NCI-H2227 (cell line): Measurements from ENCODE around the gene CTTN.

Experiments used
- DNase-seq: peaks from one replicate; lab custom pipeline; 2025; ENCODE audit not compliant: unreplicated experiment; lab: John Stamatoyannopoulos, UW

The CTTN gene

DNA sequence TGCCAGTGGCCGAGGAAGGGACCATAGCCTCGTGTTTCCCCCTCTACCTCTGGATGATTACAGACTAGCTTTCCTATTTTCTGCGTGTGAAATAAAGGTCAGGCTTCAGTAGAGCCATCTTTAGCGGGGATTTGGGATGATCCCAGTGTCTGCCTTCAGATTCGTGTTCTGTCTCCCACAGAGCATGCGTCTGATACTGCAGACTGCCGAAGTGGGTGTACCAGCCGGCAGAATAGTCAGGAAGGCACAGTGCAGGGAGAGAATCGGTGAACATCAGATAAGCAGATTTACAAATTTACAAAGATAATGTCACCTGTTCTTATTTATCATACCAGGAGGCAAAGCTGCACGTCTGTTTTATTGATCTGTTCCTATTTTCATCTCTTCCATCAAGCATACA is 11.1 kb downstream of the CTTN start:
- DNase-seq = no peak

GRCh38 chr11:70409871-70410270 is 11.5 kb downstream of the CTTN start:
- DNase-seq = no peak

DNA sequence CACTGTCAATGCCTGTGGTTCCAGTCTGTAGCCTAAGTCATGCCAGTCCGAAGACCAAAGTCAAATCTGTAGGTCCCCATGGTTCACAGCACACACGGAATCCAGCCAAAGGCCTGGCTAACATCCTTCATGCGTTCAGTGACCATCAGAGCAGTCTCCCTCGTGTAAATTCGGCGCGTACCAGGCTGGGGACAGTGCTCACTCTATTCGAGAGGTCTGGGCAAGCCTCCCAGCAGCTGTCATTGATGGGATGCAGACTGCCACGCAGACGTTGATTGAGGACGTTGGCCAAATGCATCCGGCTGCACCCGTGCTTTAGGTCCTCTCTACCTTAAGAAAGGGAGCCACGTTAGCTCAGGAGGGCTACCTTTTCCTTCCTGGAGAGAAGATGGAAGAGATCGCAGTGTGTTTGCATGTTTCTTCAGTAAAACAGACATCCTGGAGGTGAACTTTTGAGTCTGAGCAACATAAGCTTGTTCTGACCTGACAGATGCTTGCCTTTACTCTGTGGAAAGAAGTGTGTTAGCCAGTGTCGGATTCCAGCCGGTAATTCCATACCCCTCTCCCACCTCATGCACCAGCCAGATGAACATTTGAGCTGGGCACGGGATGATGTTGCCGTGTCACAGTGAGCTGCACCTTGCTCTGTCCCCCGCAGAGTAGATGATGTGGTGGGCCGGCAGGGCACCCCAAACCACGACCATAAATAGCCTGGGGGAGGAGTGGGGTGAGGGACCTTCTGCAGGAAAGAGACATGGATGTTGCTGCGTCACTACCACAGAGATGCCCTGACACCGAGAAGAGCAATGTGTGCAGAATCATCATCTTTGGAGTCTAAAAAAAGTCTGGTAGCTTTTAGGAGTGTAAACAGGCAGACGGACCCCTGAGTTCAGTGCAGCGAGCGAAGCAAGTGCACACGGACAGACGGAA is 12.2 kb downstream of the CTTN start:
- no peak for DNase-seq

DNA sequence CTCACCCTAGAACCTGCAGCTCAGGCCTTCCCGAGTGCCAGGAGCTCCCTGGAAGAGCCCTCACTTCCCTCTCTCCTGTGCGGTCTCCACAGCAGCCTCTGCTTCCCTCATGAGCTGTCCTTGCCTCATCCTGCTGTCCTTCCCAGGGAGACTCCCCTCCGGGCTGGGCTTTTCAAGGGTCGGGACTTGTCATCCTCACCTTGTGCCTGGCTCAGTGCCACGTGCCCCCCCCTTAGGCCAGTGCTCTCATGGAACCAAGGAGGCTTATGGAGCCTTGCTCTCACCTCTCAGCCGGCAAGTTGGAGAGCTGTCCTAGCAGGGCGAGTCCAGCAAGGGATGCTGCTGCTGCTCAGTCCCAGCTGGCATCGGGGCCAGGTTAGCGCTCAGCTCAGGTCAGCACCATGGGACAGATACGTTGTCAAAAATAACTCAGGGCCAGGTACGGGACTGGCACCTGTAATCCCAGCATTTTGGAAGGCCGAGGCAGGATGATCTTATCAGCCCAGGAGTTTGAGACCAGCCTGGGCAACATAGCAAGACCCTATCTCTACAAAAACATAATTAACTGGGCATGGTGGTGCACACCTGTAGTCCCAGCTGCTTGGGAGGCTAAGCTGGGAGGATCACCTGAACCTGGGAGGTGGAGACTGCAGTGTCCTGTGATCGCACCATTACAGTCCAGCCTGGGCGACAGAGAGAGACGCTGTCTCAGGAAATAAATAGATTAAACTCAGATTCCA is 13.6 kb downstream of the CTTN start:
- no peak for DNase-seq

DNA sequence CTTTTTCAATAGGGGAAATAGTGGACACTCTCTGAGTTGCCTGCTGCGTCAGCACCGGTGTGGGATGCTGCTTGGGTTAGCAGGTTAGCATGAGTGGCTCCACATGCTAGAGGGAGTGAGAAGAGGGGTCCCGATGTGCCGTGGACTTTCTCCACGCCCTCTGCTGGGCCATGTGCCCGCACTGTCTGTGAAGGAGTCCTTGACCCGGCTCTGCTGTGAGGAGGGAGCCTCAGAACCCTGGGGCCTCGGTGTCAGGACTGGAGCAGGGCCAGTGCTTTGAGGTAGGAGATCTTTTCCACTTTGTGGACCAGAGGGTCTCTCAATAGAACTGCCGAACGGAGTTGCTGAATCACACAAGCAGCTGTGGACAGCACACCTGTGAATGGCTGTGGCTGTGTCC is 14.8 kb downstream of the CTTN start:
- DNase-seq = no peak

GRCh38 chr11:70414341-70415100 is 16.2 kb downstream of the CTTN start:
- DNase-seq = no peak

GRCh38 chr11:70415191-70415590 is 16.9 kb downstream of the CTTN start:
- no peak for DNase-seq

GRCh38 chr11:70415642-70416395 is 17.5 kb downstream of the CTTN start:
- no peak for DNase-seq

GRCh38 chr11:70416881-70417280 is 18.6 kb downstream of the CTTN start:
- DNase-seq = no peak

GRCh38 chr11:70418130-70418529 is 19.8 kb downstream of the CTTN start:
- DNase-seq = no peak

GRCh38 chr11:70419307-70420007 is 21.1 kb downstream of the CTTN start:
- DNase-seq = no peak

- no peak for DNase-seq
Observed at GRCh38 chr11:70420008-70420464, 21.7 kb downstream of the CTTN start.

GRCh38 chr11:70420496-70420895 is 22.2 kb downstream of the CTTN start:
- DNase-seq = no peak

DNA sequence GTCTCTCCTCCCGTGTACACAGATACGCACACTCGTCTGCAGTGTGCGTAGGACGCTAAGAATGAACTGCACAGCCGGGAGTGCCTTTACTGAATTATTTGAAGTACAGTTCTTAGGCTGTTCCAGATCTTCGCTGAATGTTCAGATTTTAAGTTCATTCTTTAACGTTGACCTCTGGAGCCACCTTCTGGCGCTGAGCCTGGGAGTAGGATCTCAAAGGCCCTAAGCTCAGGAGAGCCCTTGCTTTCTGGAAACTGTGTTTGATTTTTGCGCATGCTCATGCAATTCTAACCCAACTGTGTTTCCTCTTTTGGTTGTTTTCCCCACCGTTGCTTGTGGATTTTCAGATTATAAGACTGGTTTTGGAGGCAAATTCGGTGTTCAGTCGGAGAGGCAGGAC is 22.8 kb downstream of the CTTN start:
- DNase-seq = no peak

GRCh38 chr11:70422692-70423522 is 24.6 kb downstream of the CTTN start:
- no peak for DNase-seq

DNA sequence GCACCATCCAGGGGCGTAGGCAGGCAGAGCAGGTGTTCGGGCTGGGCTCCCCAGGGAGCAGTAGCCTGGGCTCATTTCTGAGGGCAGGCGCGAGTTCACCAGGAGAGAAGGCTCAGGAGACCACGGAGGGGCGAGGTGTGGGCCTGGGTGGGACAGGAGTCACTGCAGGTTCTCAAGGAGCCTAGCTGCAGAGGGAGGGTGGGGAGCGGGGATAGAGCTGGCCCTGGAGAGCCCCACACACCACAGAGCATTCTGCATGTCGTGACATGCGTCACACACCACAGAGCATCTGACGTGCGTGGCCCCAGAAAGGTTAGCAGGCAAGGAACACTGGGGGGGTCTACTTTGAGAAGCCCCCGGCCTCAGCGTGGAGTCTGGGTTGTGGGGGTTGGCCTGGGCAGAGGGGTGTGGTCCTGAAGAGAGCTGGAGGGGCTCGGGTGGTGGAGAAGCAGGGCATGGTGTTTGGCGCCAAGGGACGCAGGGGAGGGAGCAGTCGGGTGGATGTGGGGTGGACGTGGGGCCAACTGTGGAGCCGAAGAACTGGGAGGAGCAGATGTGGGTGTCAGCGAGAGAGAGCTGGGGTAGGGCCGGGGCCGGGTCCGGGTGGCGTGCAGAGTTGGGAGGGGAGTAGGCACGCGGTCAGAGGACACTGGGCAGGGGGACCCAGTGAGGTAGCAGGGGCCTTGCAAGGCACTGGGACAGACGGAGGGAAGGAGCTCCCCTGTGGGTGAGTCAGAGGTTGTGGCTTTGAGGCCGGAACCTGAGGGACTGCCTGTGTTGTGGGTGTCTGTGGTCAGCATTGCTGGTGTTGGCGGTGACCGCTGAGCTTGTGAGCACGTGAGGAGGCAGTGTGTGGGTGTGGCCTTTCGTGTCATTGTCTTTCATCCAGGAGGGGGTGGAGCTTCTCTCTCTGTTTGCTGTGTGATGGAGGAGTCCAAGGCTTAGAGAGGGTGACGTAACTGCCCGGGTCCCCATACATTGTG is 25.5 kb downstream of the CTTN start:
- no peak for DNase-seq

DNA sequence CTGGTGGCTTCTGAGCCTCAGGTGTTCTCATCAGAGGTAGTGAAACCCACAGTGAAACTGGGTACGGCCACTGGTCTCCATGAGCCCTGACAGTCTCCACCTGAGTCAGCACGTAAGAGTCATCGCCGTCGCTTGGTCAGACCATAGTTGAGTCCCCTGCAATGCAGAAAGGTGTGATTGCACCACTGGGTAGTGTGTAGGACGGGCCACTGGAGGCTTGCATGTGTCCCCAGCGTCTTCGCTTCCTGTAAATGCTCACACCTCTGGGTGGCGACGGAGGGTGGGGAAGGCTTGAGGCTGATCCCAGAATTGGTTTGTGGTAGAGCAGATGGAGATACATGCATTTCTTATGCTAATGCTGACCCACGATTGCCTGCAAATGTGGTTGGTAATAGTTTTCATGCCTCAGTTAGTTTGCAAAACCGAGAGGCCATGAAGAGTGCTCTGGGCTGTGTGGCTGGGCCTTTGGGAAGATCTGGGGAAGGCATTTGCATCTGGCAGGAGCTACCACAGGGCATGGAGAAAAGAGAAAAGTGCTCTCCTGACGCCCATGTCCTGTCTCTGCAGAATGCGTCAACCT is 26.5 kb downstream of the CTTN start:
- DNase-seq = no peak

DNA sequence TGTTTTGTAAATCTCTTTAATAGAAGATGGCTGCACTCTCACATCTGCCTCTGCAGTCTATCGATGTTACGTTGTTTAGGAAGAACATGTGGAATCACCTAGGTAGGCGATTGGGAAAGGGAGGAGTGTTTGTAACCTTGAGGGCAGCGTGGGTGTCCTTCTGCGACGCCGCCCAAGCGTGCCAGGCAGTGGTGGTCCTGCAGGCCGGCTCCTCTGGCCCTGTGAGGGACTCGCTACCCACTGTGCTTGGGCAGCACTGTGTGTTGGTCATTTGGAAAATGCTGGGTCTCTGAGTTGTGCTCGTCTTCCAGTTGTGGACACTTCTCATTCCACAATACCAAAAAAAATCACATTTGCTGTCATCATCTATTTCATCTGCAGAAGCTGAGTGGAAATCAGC is 29.1 kb downstream of the CTTN start:
- no peak for DNase-seq
